AG04450 (cell line): ENCODE data around the gene FXYD5. TPM values are rescaled to one million over a fixed set of nuclear protein-coding genes. Genes with fewer than 3 reads are reported as not detected.

Source experiments
- CTCF ChIA-PET: fragments of 300-600, 350-600 bp; formaldehyde crosslinking; extraction: SDS; loops from one replicate; lab custom pipeline; 2022; ENCODE audit warnings: antibody characterized with exemption, inconsistent platforms; lab: Charles Lee
- POLR2A ChIA-PET: fragments of 350-600 bp; formaldehyde crosslinking; extraction: SDS; loops from one replicate; lab custom pipeline; 2021; ENCODE audit warnings: antibody characterized with exemption, inconsistent platforms; lab: Yijun Ruan, JAX
- DNase-seq: peaks from one replicate; pipeline ENCODE4 v3.0.0-alpha.2; 2011; ENCODE audit warnings: low read depth, low spot score
- H3K27ac ChIP-seq: one replicate; pipeline ENCODE4 v1.5.1; 2012; ENCODE audit warnings: low read depth, low read length, control low read depth
- H3K27me3 ChIP-seq: one replicate; pipeline ENCODE4 v1.6.0; 2012; ENCODE audit warnings: low read length; ENCODE audit not compliant: control insufficient read depth, insufficient read depth
- H3K4me3 ChIP-seq: 2 replicates; pipeline ENCODE4 v1.5.1; 2011; ENCODE audit warnings: mild to moderate bottlenecking, low read depth, low read length, control low read depth
- H3K9me3 ChIP-seq: 2 replicates; pipeline ENCODE4 v1.5.1; 2012; ENCODE audit warnings: low read length; ENCODE audit not compliant: control insufficient read depth, insufficient read depth
- polyA plus RNA-seq: library from polyadenylated mRNA; depleted of rRNA; stranded (reverse); fragments of >200 nt; gene quantifications from 2 replicates; pipeline ENCODE4 v1.2.3, GENCODE V29; 2011
- TF ChIP-seq, protein P1 (sequence below): IDR thresholded peaks from 2 replicates; pipeline ENCODE4 v1.5.1; 2011; ENCODE audit warnings: low read depth, low read length, control low read depth, inconsistent platforms

FXYD5 gene
- polyA plus RNA-seq, 1 experiment = 80.3 TPM

DNA sequence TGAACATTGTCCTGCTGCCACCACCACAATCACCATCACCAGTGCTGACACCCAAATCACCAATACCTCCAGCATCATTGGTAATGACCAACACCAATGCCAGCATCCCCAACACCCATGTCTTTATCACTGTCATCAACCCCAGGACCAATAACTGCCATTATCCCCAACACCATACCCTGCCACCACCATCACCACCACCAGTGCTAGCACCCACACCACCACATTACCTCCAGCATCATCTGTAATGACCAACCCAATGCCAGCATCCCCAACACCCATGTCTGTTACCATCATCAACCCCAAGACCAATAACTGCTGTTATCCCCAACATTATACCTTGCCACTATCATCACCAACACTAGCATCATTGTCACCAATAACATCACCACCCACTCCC lies 22.3 kb upstream of the FXYD5 start:
- POLR2A ChIA-PET = interaction anchor here (0.7 kb wide), 1 partner anchor 22 kb away, joined by 4 read pairs; the partner anchor contains the start of gene FXYD5
- TF ChIP-seq, protein P1, sequence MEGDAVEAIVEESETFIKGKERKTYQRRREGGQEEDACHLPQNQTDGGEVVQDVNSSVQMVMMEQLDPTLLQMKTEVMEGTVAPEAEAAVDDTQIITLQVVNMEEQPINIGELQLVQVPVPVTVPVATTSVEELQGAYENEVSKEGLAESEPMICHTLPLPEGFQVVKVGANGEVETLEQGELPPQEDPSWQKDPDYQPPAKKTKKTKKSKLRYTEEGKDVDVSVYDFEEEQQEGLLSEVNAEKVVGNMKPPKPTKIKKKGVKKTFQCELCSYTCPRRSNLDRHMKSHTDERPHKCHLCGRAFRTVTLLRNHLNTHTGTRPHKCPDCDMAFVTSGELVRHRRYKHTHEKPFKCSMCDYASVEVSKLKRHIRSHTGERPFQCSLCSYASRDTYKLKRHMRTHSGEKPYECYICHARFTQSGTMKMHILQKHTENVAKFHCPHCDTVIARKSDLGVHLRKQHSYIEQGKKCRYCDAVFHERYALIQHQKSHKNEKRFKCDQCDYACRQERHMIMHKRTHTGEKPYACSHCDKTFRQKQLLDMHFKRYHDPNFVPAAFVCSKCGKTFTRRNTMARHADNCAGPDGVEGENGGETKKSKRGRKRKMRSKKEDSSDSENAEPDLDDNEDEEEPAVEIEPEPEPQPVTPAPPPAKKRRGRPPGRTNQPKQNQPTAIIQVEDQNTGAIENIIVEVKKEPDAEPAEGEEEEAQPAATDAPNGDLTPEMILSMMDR = no peak
- CTCF ChIA-PET = no interaction called here
- no peak overlapping the region for H3K27ac ChIP-seq
- H3K27me3 ChIP-seq = peaks cover 27% of the 10 kb centered on the region
- H3K4me3 ChIP-seq = no peak overlapping the region
- no peak for DNase-seq
- no peaks in the 10 kb centered on the region for H3K9me3 ChIP-seq

DNA sequence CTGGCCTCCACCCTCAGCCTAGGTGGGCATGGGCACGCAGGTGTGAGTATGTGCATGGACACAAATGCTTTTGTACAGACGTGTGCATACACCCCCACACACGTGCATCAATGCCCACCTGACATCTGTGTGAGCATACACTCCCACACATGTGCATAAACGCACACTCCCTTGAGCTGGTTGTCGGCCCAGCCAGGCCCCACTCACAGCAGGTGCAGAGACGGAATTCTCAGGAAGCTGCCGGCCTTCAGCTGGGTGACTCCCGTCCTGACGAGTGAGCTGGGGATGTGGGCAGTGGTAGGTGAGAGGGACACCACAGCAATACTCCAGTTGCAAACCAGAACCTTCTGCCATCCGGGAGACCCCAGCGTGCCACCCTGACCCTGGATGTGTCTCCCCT lies 20.7 kb upstream of the FXYD5 start:
- TF ChIP-seq, protein P1 = no peak
- no peaks in the 10 kb centered on the region for H3K9me3 ChIP-seq
- no peak for DNase-seq
- ChIA-PET CTCF (interaction anchor here (3.1 kb wide), 1 partner anchor 90 kb away, joined by 31 read pairs; no protein-coding TSS in a partner anchor), POLR2A (no interaction called here)
- peaks cover 17% of the 10 kb centered on the region for H3K27me3 ChIP-seq
- no peak overlapping the region for H3K27ac ChIP-seq
- H3K4me3 ChIP-seq = no peak overlapping the region

DNA sequence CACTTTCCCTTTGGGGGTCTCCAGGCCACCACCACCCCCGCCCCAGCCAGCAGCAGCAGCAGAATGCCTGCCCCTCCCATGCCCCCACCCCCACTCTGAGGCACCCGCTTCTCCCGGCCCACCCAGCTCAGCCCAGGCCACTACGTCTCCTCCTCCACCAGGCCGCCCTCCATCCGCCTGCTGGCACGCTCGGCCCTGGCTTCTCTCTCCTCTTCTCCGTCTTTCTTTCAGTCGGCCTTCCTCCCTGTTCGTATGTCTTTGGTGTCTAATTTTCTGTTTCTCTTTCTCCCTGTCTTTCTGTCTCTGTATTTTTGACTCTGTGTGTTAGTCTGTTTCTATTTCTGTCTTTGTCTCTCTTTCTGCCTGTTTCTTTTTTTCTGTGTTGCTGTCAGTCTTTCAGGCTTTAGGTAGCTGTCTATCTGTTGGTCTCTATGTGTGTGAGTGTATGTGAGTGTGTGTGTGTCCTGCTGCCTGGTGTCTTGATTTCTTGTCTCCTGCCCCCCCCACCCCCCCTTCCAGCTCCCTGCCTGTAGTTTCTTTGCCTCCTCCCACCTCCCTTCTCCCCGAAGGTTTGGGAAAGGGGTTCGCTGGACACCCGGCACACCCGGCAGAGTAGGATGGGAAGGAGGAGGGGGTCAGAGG lies 19.8 kb upstream of the FXYD5 start, which contains the start of gene LGI4:
Gene LGI4, minus strand, starts transcription at position 459 of the 642 bp plus-strand sequence. Its CDS starts 379 bp downstream, at position 80.
- H3K27me3 ChIP-seq = peaks cover 17% of the 10 kb centered on the region
- TF ChIP-seq, protein P1 = no peak
- no peak within 1 kb of the TSS for H3K4me3 ChIP-seq
- no peak for DNase-seq
- CTCF ChIA-PET = interaction anchor here (0.7 to 4.0 kb wide), 18 partner anchors 9 to 143 kb away, joined by 3 to 98 read pairs (median 7); partner anchors contain the start of genes FXYD3 and FXYD7
- no peaks in the 10 kb centered on the region for H3K9me3 ChIP-seq
- POLR2A ChIA-PET = no interaction called here
- no peak within 1 kb of the TSS for H3K27ac ChIP-seq

DNA sequence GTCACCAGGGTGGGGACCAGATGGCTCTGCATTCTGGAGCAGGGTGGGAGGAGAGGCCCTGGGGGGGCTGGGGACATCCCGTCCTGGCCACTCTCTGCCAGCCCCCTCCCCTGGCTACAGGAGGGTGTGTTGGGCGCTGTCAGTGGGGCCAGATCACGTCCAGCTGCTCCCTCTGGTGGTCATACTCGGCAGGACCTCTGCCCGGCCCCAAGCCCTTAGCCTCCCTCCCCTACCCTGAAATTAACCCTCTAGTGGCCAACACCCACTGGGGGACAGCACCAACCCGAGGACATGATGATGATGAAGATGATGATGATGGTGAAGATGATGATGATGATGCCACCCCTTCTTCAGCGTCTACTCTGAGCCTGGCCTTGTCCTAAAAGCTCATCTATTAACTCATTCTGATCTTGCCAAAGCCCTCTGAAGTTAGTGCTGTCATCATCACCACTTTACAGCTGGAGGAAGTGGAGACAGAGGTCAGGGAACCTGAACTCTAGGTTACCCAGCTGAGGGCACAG lies 19.1 kb upstream of the FXYD5 start:
- Histone ChIP-seq H3K4me3 (no peak overlapping the region), H3K9me3 (no peaks in the 10 kb centered on the region), H3K27me3 (peaks cover 12% of the 10 kb centered on the region), H3K27ac (no peak overlapping the region)
- ChIA-PET CTCF (interaction anchor here (0.5 to 4.0 kb wide), 26 partner anchors 8 to 140 kb away, joined by 3 to 98 read pairs (median 5); partner anchors contain the start of genes FXYD3, FXYD5 and FXYD7), POLR2A (interaction anchor here (0.7 kb wide), 1 partner anchor 66 kb away, joined by 3 read pairs; no protein-coding TSS in a partner anchor)
- TF ChIP-seq, protein P1 = peak; percentile 89
- DNase-seq = no peak

DNA sequence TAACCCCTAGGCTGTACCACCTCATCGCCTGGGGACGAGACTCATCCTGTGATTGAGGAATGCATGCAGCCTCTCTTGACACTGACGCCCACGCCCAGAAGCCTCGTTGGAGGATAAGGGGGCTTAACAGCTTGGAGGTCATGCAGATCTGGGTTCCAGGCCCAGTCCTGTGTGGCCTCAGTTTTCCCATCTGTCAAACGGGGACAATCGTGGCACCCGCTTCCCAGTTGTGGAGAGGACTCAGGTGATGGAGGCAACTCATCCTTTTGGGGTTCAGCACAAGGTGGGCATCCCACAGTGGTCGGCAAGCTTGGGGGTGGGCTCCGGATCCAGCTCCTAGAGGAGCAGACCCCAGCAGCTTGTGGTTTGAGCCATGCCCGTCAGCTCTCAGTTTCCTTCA lies 18.3 kb upstream of the FXYD5 start:
- Histone ChIP-seq H3K27me3 (peaks cover 5% of the 10 kb centered on the region), H3K9me3 (no peaks in the 10 kb centered on the region), H3K4me3 (no peak overlapping the region), H3K27ac (no peak overlapping the region)
- POLR2A ChIA-PET = interaction anchor here (0.7 kb wide), 1 partner anchor 67 kb away, joined by 3 read pairs; no protein-coding TSS in a partner anchor
- TF ChIP-seq, protein P1 = no peak
- CTCF ChIA-PET = interaction anchor here (0.5 to 4.0 kb wide), 23 partner anchors 7 to 139 kb away, joined by 3 to 98 read pairs (median 7); partner anchors contain the start of genes FXYD3, FXYD5 and FXYD7
- no peak for DNase-seq
